GM19043 (cell line): ENCODE data around the gene TMEM94.

Source experiments
- ATAC-seq: cut with Tn5 transposase; IDR thresholded peaks from one replicate; pipeline ENCODE4 v1.9.1; 2021; ENCODE audit warnings: low read depth; ENCODE audit not compliant: unreplicated experiment

Gene TMEM94

DNA sequence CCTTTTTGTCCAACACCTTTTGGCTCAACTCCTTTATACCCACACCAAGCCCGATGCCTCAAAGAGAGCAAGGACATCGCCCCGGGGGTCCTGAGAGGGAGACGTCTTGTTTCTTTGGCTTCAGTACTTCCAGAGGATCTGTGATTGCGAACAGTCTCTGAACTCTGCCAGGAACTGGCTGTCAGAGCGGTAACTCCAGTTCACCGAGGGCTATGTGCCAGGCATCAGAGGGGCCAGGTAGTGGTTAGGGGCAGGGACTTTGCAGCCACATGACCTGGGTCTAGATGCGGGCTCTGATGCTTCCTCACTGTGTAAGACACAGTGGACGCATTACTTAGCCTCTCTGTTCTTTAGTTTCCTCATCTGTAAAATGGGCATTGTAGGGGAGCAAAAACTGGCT lies 90.7 kb downstream of the TMEM94 start:
- no peak for ATAC-seq

DNA sequence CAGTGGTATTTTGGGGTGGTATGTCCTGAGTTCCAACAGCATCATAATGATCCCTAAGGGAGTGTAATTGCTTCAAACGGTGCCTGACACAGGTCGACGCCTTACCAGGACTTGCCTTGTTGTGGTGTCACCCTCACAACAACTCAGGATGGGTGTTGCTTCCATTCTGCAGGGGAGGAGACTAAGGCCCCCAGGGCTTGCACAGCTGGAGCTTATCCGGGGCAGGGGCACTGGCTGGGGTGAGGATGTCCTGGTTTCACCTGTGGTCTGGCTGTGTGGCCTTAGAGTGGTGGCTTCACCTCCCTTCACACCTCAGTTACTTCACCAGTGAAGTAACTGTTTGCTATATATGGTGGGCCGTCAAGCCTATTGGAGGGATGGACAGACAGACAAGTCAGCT lies 92.4 kb downstream of the TMEM94 start:
- no peak for ATAC-seq
